Adrenal gland (tissue), 5 donors: Measurements from ENCODE around the gene METTL1.

ENCODE experiments used
- POLR2A ChIP-seq, 2 donors: fragments of 450-650 bp; IDR thresholded peaks; one replicate each; pipeline ENCODE4 v1.6.1; 2017; ENCODE audit warnings: antibody characterized with exemption in 2 of 2, mild to moderate bottlenecking in 2 of 2, moderate library complexity in 1 of 2
- TF ChIP-seq, protein P1 (sequence below), 6 experiments: fragments of 450-650 bp in 4 of 6; fragments of 200-600 bp in 2 of 6; sonication (generic) in 1 of 6; IDR thresholded peaks; 1 replicate in 5 of 6; 2 replicates in 1 of 6; pipeline versions ENCODE4 v1.5.1 to v1.8.0; 2016 to 2021; ENCODE audit warnings: antibody characterized with exemption in 6 of 6, mild to moderate bottlenecking in 2 of 6, moderate library complexity in 1 of 6
- donor health status: DM: no; HTN: no; CAD: no.

DNA sequence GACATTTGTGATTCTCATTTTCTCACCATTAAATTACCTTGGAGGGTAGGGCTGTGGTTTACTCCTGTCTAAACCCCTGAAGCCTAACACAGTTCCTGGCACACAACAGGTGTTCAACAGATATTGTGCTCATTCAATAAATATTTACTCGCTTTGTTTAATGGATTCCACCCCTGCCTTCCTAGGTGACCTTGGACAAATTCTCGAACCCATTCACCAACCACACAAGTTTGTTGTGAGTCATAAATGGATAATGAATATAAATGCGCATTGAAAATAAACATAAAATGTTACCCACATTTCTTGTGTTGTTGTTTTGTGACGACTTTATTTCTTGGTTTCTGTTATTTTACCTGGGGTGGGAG lies 10.3 kb upstream of the METTL1 start:
- TF ChIP-seq, protein P1, sequence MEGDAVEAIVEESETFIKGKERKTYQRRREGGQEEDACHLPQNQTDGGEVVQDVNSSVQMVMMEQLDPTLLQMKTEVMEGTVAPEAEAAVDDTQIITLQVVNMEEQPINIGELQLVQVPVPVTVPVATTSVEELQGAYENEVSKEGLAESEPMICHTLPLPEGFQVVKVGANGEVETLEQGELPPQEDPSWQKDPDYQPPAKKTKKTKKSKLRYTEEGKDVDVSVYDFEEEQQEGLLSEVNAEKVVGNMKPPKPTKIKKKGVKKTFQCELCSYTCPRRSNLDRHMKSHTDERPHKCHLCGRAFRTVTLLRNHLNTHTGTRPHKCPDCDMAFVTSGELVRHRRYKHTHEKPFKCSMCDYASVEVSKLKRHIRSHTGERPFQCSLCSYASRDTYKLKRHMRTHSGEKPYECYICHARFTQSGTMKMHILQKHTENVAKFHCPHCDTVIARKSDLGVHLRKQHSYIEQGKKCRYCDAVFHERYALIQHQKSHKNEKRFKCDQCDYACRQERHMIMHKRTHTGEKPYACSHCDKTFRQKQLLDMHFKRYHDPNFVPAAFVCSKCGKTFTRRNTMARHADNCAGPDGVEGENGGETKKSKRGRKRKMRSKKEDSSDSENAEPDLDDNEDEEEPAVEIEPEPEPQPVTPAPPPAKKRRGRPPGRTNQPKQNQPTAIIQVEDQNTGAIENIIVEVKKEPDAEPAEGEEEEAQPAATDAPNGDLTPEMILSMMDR (IDR thresholded peaks at IDR 0.05) = no peak
- TF ChIP-seq POLR2A (IDR thresholded peaks at IDR 0.05) = no peak
